PC-9 (cell line): ENCODE data around the gene RBMS1. TPM values are rescaled to one million over a fixed set of nuclear protein-coding genes. Genes with fewer than 3 reads are reported as not detected.

ENCODE experiments used
- BruUV-seq: library from RNA; stranded (reverse); fragments of 400-500 nt; replicated peaks from 2 replicates; lab custom pipeline; 2021; lab: Mats Ljungman, UMichigan
- CTCF ChIA-PET: fragments of 300-600 bp; sonication (Branson Sonifier 250); formaldehyde crosslinking; loops from one replicate; lab custom pipeline; 2022; ENCODE audit warnings: antibody characterized with exemption; lab: Charles Lee
- POLR2A ChIA-PET: fragments of 300-600 bp; sonication (Branson Sonifier 250); formaldehyde crosslinking; loops from one replicate; lab custom pipeline; 2022; ENCODE audit warnings: antibody characterized with exemption; ENCODE audit not compliant: unreplicated experiment; lab: Charles Lee
- DNase-seq, 2 experiments: peaks; one replicate each; pipeline versions ENCODE4 v3.0.0 to v3.0.0-alpha.2; 2015 to 2022; ENCODE audit warnings: mixed read lengths in 1 of 2
- H2AFZ ChIP-seq: fragments of 200-600 bp; sonication (generic); 2 replicates; pipeline ENCODE4 v1.8.1; 2017; ENCODE audit warnings: antibody characterized with exemption
- H3F3A ChIP-seq: fragments of 200-600 bp; sonication (generic); 2 replicates; pipeline ENCODE4 v1.8.1; 2017; ENCODE audit warnings: antibody characterized with exemption, mild to moderate bottlenecking, low read depth; ENCODE audit not compliant: insufficient read depth
- H3K27ac ChIP-seq: fragments of 200-600 bp; sonication (generic); 2 replicates; pipeline ENCODE4 v1.6.1; 2016; ENCODE audit warnings: mixed run types
- H3K27me3 ChIP-seq: fragments of 200-600 bp; sonication (generic); 2 replicates; pipeline ENCODE4 v1.6.1; 2016; ENCODE audit warnings: low read depth, mixed run types; ENCODE audit not compliant: insufficient read depth
- H3K36me3 ChIP-seq: fragments of 200-600 bp; sonication (generic); 2 replicates; pipeline ENCODE4 v1.6.1; 2016; ENCODE audit warnings: low read depth, mixed run types
- H3K4me1 ChIP-seq: fragments of 200-600 bp; sonication (generic); replicated peaks from 2 replicates; pipeline ENCODE4 v1.6.1; 2016; ENCODE audit warnings: mixed run types; ENCODE audit not compliant: insufficient read depth
- H3K4me2 ChIP-seq: fragments of 200-600 bp; sonication (generic); 2 replicates; pipeline ENCODE4 v1.6.1; 2017; ENCODE audit warnings: mixed run types
- H3K4me3 ChIP-seq: fragments of 200-600 bp; sonication (generic); 2 replicates; pipeline ENCODE4 v1.6.1; 2016; ENCODE audit warnings: mixed run types
- H3K79me2 ChIP-seq: fragments of 200-600 bp; sonication (generic); 2 replicates; pipeline ENCODE4 v1.6.1; 2017; ENCODE audit warnings: low read depth, mixed run types
- H3K9me2 ChIP-seq: fragments of 200-600 bp; sonication (generic); 2 replicates; pipeline ENCODE4 v1.8.1; 2017; ENCODE audit warnings: mild to moderate bottlenecking; ENCODE audit not compliant: insufficient read depth
- H3K9me3 ChIP-seq: fragments of 200-600 bp; sonication (generic); 2 replicates; pipeline ENCODE4 v1.8.1; 2016; ENCODE audit warnings: low read depth; ENCODE audit not compliant: insufficient read depth
- H4K20me1 ChIP-seq: fragments of 200-600 bp; sonication (generic); 2 replicates; pipeline ENCODE4 v1.8.1; 2017; ENCODE audit not compliant: insufficient read depth
- CTCF ChIP-seq: fragments of 200-600 bp; sonication (generic); conservative IDR thresholded peaks from 2 replicates; pipeline ENCODE4 v1.6.1; 2017; ENCODE audit warnings: mixed run types, antibody characterized with exemption, mild to moderate bottlenecking, moderate library complexity
- EZH2 ChIP-seq: fragments of 200-600 bp; sonication (generic); IDR thresholded peaks from 2 replicates; pipeline ENCODE4 v1.8.0; 2017; ENCODE audit warnings: antibody characterized with exemption, low read depth
- intact Hi-C: fragments of 100-400 bp; cut with micrococcal nuclease; formaldehyde crosslinking; loops from one replicate; pipeline ENCODE4 v1.10.0; 2022; ENCODE audit not compliant: unreplicated experiment
- total RNA-seq: library from RNA; stranded (reverse); gene quantifications from 2 replicates; pipeline ENCODE4 v1.2.3, GENCODE V29; 2021

RBMS1 gene
- total RNA-seq, 1 experiment from 2014 or later = 65.1 TPM

GRCh38 chr2:160333324-160334027 lies 160.1 kb downstream of the RBMS1 start:
- H3K27me3 ChIP-seq = no peaks in the 10 kb centered on the region
- no peak for TF ChIP-seq EZH2
- TF ChIP-seq CTCF = no peak
- H3K27ac ChIP-seq = peak overlapping the region; percentile 54; the same call in 1 of the 2 replicates
- H3K36me3 ChIP-seq = 0 out of 2 replicates have a peak, but pooled peaks cover 6% of the 10 kb centered on the region
- 0 out of 2 replicates have a peak overlapping the region, but pooled peaks have one; percentile 58 for H3K4me2 ChIP-seq
- no peaks in the 10 kb centered on the region for H3K9me2 ChIP-seq
- ChIA-PET POLR2A (no interaction called here), CTCF (no interaction called here)
- H3F3A ChIP-seq = no peaks in the 10 kb centered on the region
- no TSS peak for BruUV-seq
- intact Hi-C loops = loop anchor here (5.0 kb wide), 1 partner anchor 159 kb away; the partner anchor contains the start of gene RBMS1
- peaks cover 33% of the 10 kb centered on the region for H3K4me1 ChIP-seq
- H3K4me3 ChIP-seq = no peak overlapping the region
- no peak overlapping the region for H2AFZ ChIP-seq
- peaks cover 77% of the 10 kb centered on the region for H3K79me2 ChIP-seq
- H4K20me1 ChIP-seq = no peaks in the 10 kb centered on the region; the same call in 1 of the 2 replicates
- no peaks in the 10 kb centered on the region for H3K9me3 ChIP-seq
- DNase-seq = no peak

- Histone ChIP-seq H3K27me3 (no peaks in the 10 kb centered on the region), H3K9me2 (no peaks in the 10 kb centered on the region), H3K4me3 (no peak overlapping the region), H3K79me2 (peaks cover 77% of the 10 kb centered on the region), H2AFZ (no peak overlapping the region), H3K4me1 (peaks cover 27% of the 10 kb centered on the region), H4K20me1 (no peaks in the 10 kb centered on the region; the same call in 1 of the 2 replicates), H3K27ac (no peak overlapping the region), H3K36me3 (0 out of 2 replicates have a peak, but pooled peaks cover 6% of the 10 kb centered on the region), H3F3A (no peaks in the 10 kb centered on the region), H3K4me2 (no peak overlapping the region), H3K9me3 (no peaks in the 10 kb centered on the region)
- ChIA-PET POLR2A (no interaction called here), CTCF (no interaction called here)
- intact Hi-C loops = loop anchor here (5.0 kb wide), 1 partner anchor 160 kb away; the partner anchor contains the start of gene RBMS1
- no peak for TF ChIP-seq CTCF
- no peak for TF ChIP-seq EZH2
- no peak for DNase-seq
- no TSS peak for BruUV-seq
These were observed 161.3 kb downstream of the RBMS1 start for GRCh38 chr2:160332318-160332717.

GRCh38 chr2:160331258-160332025 lies 162.2 kb downstream of the RBMS1 start:
- Histone ChIP-seq H3K4me1 (peaks cover 27% of the 10 kb centered on the region), H3K27ac (no peak overlapping the region), H3K4me2 (no peak overlapping the region), H4K20me1 (no peaks in the 10 kb centered on the region; the same call in 1 of the 2 replicates), H3K9me2 (no peaks in the 10 kb centered on the region), H2AFZ (no peak overlapping the region), H3F3A (no peaks in the 10 kb centered on the region), H3K9me3 (no peaks in the 10 kb centered on the region), H3K4me3 (no peak overlapping the region), H3K79me2 (peaks cover 78% of the 10 kb centered on the region), H3K36me3 (0 out of 2 replicates have a peak, but pooled peaks cover 6% of the 10 kb centered on the region), H3K27me3 (no peaks in the 10 kb centered on the region)
- ChIA-PET POLR2A (no interaction called here), CTCF (no interaction called here)
- DNase-seq = no peak
- TF ChIP-seq EZH2 = no peak
- intact Hi-C loops = loop anchor here (5.0 kb wide), 1 partner anchor 161 kb away; the partner anchor contains the start of gene RBMS1
- BruUV-seq = no TSS peak
